Stimulated activated CD8-positive, alpha-beta memory T cell treated with anti-CD3 and anti-CD28 coated beads, Interleukin-2, amount 100 ng/mL, for 1 hour (primary cell): Measurements from ENCODE around the gene POLR3F.
A peak's percentile ranks its signal among the peaks of the same experiment; 100 is the strongest.
"Not testable (repeated sequence)": the region's sequence is repeated elsewhere in the genome, so short reads cannot be mapped to it uniquely, and the experiment has no call there.

Experiments
- DNase-seq, 2 donors: peaks; one replicate each; pipeline ENCODE4 v3.0.0-alpha.2; 2020; ENCODE audit warnings: low read depth in 2 of 2

Gene POLR3F, protein sequence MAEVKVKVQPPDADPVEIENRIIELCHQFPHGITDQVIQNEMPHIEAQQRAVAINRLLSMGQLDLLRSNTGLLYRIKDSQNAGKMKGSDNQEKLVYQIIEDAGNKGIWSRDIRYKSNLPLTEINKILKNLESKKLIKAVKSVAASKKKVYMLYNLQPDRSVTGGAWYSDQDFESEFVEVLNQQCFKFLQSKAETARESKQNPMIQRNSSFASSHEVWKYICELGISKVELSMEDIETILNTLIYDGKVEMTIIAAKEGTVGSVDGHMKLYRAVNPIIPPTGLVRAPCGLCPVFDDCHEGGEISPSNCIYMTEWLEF

DNA sequence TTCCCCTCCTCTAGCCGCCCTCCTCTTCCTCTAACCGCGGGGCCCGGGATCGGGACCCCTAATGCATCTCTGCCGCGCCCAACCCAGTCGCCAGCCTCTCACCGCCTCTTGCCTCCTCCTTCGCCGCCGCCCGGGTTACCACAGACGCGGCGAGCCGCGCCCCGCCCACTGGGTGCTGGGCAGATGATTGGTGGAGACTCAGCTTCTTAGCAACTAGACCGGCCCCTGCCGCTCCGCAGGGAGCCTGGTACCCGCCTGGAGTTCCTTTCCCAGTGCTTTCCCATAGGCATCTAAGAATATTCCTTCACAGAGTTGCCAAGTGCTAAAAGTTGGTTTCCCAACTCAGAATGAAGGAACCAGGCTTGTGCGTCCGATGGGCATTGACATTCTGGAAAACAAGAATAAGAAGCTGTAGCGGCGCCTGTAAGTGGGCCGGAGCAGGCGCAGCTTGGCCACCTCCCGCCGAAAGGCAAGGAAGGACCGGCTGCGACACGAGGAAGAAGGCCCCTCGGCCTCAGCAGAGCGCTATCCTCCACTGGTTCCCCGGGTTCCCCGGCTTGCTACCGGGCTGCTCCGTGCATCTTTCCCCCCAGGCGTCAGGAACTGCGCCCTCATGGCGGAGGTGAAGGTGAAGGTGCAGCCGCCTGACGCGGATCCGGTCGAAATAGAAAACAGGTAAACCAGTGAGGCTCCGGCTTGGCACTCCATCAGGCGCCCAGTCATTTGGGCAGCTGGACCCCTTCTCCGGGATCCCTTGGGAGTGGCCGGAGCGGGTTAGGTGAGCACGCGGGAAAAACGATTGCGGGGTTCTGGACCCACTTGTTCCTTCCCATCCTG, at the start of gene POLR3F, which contains the start of gene DZANK1:
POLR3F (plus strand) TSS at position 497 of the 837 bp plus-strand sequence; CDS start at position 614, 117 bp downstream.
DZANK1 (minus strand) TSS at position 137 of the 837 bp plus-strand sequence. CDS start 1,672 bp downstream, outside the sequence.
- DNase-seq, result peak; percentile 82 to 85

DNA sequence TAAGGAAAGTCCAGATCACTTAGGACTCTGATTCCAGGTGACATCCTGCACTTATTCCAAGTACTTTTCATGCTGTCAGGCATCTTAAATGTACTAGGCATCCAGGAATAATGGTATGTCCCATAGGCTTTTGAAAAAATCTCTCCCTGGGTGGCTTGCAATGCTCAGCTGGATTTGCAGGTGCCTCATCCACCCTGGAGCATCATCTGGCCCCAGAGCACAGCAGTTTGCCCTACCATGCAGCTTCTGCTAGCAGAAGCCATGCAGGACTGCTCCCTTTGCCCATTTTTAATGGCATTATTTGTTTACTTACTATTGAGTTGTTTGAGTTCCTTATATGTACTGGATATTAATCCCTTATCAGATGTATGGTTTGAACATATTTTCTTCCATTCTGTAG, 45.6 kb upstream of the POLR3F start:
- no peak for DNase-seq

DNA sequence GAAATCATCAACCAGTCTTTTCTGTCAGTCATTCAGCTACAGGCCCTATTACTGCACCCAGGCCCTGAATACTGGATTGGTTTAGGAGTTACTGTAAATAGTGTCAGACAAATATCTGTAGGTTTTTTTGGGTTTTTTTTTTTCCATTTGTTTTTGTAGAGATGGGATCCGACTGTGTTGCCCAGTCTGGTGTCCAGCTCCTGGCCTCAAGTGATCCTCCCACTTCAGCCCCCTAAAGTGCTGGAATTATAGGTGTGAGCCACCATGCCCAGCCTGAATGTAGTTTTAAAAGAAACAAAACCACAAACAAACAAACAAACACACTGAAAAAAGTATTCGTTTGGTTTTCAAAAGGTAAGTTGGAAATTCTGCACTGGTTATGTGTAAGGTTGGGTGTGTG, 40.0 kb upstream of the POLR3F start:
- DNase-seq, result no peak

DNA sequence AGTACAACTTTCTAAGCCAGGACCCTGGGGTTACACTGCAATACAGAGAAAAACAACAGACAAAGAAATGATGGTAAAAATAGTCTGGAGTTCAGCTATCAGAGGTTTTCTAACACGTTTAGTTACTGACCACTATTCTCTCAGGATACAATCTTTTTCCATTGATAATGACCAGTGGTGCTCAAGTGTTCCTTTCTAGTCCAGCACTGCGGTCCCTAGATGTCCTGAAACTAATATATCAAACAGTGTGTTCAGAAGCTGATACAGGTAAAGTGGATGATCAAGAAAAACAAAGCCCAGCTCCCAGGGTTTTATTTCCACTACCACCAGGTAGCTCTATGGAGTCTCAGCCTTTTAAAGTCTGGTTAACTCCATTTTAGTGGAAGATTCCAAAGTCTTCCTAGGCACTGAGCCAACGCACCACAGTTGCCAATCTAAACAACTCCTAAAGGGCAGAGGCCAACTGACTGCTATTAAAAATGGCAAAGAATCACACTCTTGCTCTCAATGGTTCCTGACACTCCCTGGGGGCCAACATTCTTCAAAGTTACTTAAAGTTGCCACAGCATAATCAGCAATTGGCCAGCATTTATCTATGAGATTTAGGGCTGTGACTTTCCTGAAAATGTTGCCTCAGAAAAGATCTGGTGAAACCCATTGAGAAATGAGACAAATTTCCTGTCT, 38.6 kb upstream of the POLR3F start:
- no peak for DNase-seq

DNA sequence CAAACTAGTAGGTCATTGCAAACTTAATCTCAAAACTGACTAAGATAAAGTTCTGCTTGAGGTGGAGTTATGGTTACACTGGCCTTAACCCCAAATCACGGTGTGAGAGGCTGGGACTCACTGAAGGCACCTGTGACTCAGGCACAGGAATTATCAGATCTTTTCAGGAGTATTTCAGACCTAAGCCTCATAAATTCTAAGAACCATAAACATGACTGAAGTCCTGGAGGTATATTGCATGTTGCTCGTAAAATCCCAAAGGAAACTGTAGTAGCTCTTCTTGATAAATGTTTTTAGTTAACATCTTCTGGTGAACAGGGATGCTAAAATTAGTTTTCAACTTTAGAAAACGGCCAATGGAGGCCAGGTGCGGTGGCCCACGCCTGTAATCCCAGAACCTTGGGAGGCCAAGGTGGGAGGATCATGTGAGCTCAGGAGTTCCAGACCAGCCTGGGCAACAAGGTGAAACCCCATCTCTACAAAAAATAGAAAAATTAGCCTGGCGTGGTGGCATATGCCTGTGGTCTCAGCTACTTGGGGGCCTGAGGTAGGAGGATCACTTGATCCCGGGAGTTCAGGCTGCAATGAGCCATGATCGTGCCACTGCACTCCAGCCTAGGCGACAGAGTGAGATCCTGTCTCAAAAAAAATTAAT, 36.9 kb upstream of the POLR3F start:
- DNase-seq, result no peak

DNA sequence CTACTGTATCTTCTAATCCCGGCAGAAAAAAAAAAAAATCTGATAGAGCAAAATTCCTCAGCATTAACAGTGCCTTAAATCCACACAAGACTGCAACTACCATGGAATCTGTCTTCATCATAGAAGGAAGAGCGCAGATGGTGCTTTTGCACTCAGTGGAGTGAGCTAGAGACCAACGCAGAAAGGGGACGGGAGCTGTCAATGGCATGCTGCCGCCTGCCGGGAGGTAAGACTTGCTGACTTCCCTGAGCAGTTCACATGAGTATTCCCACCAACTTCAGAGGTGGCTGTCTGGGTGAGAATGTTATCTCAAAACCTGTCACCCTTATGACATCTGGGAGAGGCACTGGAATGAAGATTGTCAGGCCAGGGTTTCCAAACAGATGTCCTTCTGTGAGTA, 36.0 kb upstream of the POLR3F start:
- DNase-seq, result no peak

DNA sequence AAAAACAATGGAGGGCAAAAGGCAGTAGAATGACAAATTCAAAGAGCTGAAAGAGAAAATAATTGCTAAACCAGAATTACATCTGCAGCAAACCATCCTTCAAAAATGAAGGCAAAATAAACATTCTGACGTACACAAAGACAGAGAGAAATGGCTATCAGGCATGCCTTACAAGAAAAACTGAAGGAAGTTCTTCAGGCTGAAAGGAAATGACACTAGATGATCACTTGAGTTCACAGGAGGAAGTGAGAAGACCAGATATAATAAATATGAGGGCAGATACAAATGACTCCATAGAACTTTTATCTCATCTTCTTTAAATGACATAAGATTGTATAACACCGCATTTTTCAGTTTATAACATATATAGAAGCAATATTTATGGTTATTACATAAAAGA, 30.3 kb upstream of the POLR3F start:
- no peak for DNase-seq

DNA sequence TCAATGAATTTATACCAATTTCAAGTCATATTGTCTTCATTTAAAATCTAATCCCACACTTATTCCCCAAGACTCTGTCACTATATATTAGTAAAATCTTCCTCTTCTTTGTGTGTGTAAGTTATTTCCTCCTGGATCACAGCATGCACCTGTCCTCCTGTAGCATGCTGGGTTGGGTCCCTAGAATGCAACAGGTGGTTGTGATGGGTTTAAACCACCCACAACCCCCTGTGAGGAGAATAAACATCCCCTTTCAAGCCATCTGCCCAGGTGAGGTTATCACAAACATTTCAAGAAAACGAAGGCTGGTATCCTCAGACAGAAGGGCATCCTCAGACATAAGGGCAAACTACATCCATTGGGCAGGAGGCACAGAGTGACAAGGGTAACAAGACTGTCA, 26.8 kb upstream of the POLR3F start:
- DNase-seq, result no peak

DNA sequence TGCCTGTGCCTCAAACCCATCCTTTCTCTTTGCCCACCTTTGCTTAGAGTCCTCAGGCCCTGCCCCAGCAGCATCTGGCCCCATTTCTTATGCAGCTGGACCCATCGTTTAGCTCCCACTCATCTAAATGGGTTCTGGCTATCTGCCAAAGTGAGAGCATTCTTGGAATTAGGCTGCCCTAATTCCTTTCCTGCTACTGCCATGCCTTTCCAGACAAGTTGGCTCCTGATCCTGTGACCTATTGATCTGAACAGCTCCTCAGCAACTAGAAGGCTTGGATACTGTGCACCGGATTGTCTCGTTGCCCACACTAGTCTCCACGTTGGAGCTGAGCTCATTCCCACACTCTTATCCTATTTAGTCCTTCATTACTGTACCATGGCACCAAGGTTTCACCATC, 23.3 kb upstream of the POLR3F start:
- no peak for DNase-seq

DNA sequence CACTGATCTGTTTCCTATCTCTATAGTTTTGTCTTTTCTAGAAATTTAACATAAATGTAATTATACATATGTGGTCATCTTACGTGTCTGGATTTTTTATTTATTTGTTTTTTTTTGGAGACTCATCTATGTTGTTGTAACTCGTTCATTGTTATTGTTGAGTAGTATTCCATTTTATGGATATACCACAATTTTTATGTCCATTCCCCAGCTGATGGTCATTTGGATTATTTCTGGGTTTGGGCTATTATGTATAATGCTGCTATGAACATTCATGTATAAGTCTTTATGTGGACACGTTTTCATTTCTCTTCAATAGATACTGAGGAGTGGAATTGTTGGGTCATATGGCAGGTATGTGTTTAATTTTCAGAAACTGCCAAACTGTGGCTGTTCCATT, 10.6 kb upstream of the POLR3F start:
- DNase-seq, result no peak

DNA sequence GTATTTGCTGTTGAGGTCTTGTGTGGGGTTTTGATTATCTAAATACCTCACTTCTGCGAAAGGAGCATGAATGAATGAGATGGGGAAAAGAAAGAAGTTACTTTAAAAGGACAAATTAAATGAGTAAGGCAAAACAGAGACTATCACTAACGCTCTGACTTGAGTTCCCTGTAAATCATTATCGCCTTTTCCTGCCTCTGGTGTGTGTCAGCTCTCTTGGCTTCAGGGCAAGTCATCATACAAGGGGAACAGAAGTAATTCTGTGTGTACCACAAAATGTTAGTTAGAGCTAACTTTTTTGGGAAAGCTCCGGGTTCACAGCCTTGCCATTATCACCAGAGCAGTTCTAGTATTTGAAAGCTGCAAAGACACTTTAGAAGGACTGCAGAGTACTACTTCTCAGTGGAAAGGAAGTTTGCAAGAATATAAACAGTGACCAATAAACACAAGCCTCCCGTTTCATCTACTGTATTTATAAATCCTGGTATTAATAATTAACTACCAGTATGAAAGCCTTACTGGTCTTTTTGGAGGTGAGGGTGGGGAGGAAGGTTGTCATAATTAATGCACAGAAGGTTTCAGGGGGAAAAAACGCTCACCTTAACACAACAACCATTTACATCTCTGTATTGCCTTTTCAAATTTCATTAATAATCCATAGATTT, 1.5 kb upstream of the POLR3F start:
- no peak for DNase-seq

DNA sequence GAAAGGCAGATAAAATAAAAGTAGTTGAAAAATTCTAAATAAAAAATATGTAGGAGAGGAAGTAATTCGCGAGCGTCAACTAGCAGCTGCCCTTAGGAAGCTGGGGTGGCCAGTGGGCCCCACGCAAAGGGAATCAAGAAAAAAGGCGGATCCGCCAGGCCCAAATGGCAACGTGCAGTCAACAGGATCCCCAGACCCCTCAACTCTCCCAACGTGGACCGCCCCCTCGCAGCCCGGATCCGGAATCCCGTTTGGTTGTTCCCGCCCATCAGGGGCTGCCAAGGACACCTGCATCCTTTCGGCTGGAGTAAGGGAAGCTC, 656 bp upstream of the POLR3F start:
- DNase-seq, result no peak

DNA sequence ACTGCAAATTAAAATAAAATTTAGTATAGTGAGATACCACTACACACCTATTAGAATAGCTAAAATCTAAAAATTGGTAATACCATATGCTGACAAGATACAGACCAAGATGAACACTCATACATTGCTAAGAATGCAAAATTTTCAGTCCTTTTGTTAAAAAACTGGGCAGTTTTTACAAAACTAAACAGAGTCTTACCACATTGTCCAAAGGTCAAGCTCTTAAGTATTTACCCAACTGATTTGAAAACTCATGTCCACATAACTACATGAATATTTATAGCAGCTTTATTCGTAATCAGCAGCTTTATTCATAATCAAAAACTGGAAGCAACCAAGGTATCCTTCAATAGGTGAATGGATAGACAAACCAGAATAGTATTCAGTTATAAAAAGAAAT, 10.0 kb downstream of the POLR3F start:
- DNase-seq, result no peak

DNA sequence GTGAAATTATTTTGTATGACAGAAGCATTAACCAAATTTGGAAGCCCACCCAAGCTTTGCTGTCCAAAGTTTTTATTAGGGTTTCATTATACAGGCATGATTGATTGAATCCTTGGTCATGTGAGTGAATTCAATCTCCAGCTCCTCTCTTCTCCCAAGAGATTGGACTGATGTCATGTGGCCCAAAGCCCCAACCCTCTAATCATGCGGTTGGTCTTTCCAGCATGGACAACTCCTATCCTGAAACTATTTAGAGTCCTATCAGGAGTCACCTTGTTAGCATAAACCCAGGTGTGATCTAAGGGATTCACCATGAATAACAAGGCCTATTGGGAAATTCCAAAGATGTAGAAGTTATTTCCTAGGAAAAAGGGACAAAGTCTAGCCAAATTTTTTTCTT, 10.6 kb downstream of the POLR3F start:
- DNase-seq, result no peak

DNA sequence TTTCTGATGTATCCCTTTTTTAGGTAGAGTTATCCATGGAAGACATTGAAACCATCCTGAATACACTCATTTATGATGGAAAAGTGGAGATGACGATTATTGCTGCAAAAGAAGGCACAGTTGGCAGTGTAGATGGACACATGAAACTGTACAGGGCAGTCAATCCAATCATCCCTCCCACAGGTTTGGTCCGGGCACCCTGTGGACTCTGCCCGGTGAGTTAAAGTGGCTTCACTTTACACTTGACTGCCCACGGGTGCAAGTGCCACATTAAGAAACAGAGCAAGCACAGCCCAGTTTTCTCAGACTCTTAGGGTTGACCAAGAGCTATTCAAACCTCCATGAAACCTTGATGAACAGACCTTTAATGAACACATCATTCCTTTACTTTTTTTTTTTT, 14.4 kb downstream of the POLR3F start:
- DNase-seq, result no peak

DNA sequence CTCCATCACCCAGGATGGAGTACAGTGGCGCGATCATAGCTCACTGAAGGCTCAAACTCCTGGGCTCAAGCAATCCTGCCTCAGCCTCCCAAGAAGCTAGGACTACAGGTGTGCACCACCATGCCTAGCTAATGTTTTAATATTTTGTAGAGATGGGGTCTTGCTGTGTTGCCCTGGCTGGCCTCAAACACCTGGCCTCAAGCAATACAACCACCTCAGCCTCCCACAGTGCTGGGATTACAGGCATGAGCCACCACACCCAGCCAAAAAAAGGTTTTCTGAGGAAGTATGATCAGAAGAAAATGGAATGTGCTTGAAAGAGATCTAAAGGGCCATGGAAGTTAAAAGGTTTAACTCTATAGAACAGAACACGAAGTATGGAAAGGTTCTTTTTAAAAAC, 21.1 kb downstream of the POLR3F start:
- no peak for DNase-seq

DNA sequence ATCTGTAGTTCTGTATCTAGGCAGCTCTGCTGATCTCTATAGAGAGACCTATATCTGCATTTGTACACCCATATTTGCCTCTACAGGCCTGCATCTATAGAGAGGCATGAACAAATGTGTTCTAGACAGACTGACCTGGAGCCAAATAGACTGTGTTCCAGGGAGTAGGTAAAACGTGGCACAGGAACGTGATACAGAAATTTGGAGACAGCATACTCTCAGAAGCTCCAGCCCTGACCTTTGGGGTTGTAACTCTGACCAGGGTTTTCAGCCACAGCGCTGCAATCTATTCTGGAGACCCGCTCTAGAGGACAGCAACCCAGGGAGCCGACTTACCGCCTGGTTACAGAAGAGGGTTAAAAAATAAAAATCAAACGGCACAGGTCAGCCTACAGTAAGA, 28.9 kb downstream of the POLR3F start:
- no peak for DNase-seq

DNA sequence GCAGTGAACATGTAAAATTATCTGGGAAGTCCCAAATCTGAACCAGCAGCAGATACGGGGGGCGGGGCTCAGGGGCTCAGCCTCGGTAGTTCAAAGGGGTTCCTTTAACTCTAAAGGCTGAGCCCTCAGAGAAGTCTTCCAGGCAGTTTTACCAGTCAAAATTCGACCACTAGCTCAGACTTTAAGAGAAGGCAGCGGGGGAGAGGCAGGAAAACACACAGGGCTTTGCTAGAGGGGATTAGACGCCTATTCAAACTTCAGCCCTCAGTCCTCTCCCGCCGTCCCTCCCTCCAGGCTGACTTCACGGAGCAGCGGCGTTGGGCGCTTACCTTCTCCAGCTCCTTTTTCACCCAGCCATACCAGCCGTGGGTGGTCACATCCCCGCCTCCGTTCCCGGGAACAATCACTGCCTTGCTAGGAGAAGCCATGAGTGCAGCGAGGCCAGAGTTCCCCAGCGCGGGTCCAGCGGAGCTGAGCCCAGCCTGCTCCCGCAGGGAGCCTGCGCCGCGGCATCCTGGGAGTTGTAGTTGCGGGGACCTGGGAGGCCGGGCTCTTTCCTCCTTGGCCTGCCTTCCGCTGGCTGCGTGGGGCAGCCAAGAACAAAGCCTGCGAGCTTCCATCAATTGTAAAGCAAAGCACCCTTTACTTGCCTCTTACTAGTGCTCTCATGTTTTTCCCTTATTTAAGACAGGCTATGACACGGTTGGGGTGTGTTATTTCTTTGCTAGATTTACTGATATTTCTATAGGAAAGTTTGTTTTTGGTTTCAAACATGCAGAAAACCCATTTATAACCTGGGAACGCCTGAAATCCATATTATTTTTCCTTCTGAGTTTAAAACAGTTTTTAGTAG, 29.8 kb downstream of the POLR3F start, which contains the start of gene RBBP9:
RBBP9 (minus strand) TSS at position 486 of the 853 bp plus-strand sequence; CDS start at position 428, 58 bp downstream.
- peak; percentile 23 to 55 for DNase-seq

DNA sequence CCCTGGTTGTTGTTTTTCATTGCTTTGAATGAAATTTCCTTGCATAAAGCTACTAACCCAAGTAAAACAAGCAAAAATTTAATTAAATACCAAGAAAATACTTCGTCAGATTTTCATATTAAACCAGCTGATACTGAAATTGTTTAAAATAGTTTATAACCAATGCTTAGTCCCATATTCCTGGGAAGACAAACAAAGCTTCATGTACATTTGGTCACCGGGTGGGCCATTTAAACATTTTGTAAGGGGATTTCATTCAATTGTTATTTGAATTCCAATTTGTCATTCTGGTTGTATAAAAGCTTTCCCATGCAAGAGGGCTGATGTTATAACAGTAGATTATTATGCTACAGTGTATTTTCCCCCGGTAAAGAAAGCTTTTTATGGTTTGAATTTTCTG, 30.4 kb downstream of the POLR3F start:
- DNase-seq, result no peak

DNA sequence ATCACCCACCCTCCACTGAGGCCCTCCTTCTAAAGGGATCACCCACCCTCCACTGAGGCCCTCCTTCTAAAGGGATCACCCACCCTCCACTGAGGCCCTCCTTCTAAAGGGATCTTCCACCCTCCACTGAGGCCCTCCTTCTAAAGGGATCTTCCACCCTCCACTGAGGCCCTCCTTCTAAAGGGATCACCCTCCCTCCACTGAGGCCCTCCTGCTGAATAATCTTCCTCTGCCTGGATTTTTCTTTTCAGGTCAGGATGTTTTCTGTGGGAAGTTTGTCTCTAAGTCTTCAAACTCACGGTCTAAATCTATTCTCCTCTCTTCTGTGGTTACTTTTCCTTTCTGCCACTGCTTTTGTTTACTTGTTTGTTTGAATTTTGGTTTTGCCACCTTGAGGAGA, 34.5 kb downstream of the POLR3F start:
- not testable (repeated sequence) for DNase-seq
